HepG2 (cell line): Measurements from ENCODE around the gene HPS1. TPM values are rescaled to one million over a fixed set of nuclear protein-coding genes. Genes with fewer than 3 reads are reported as not detected.

Experiments
- CENPX ChIP-seq: sonication (generic); formaldehyde crosslinking; IDR thresholded peaks from 2 replicates; pipeline ENCODE4 v1.9.0; 2021; ENCODE audit warnings: mild to moderate bottlenecking, missing genetic modification reagents, moderate library complexity
- ETV6 ChIP-seq: sonication (generic); formaldehyde crosslinking; conservative IDR thresholded peaks from 2 replicates; pipeline ENCODE4 v1.4.0; 2020; ENCODE audit warnings: missing genetic modification reagents
- HNRNPLL ChIP-seq: fragments of 200-400 bp; formaldehyde crosslinking; IDR thresholded peaks from 2 replicates; pipeline ENCODE4 v1.6.1; 2017; ENCODE audit warnings: mild to moderate bottlenecking, low read depth, low read length; ENCODE audit not compliant: poor library complexity, severe bottlenecking
- IRX3 ChIP-seq: sonication (generic); formaldehyde crosslinking; IDR thresholded peaks from 2 replicates; pipeline ENCODE4 v1.8.1; 2023; ENCODE audit warnings: mild to moderate bottlenecking, low read depth, missing genetic modification reagents, borderline replicate concordance
- JUND ChIP-seq: sonication (generic); formaldehyde crosslinking; IDR thresholded peaks from 2 replicates; pipeline ENCODE4 v1.8.0; 2022; ENCODE audit warnings: mild to moderate bottlenecking, missing genetic modification reagents
- MATR3 ChIP-seq: sonication (generic); formaldehyde crosslinking; IDR thresholded peaks from 2 replicates; pipeline ENCODE4 v1.4.0; 2020; ENCODE audit warnings: missing genetic modification reagents
- SALL1 ChIP-seq: sonication (generic); formaldehyde crosslinking; IDR thresholded peaks from 2 replicates; pipeline ENCODE4 v1.8.0; 2022; ENCODE audit warnings: mild to moderate bottlenecking, missing genetic modification reagents
- SMARCC2 ChIP-seq: fragments of 450-650 bp; IDR thresholded peaks from 2 replicates; pipeline ENCODE4 v1.6.1; 2017; ENCODE audit warnings: antibody characterized with exemption, mild to moderate bottlenecking
- TAF1 ChIP-seq: sonication (generic); formaldehyde crosslinking; IDR thresholded peaks from 2 replicates; pipeline ENCODE4 v1.4.0; 2020; ENCODE audit warnings: missing genetic modification reagents
- TMF1 ChIP-seq: sonication (generic); formaldehyde crosslinking; IDR thresholded peaks from 2 replicates; pipeline ENCODE4 v1.8.1; 2022; ENCODE audit warnings: low read depth, missing genetic modification reagents
- ZFP36L2 ChIP-seq: sonication (generic); formaldehyde crosslinking; IDR thresholded peaks from 2 replicates; pipeline ENCODE4 v1.4.0; 2020; ENCODE audit warnings: missing genetic modification reagents
- ZFP41 ChIP-seq: sonication (generic); formaldehyde crosslinking; IDR thresholded peaks from 2 replicates; pipeline ENCODE4 v1.4.0; 2020; ENCODE audit warnings: mild to moderate bottlenecking, missing genetic modification reagents, borderline replicate concordance
- ZNF234 ChIP-seq: sonication (generic); formaldehyde crosslinking; conservative IDR thresholded peaks from 2 replicates; pipeline ENCODE4 v1.5.1; 2020; ENCODE audit warnings: mild to moderate bottlenecking, missing genetic modification reagents
- ZNF510 ChIP-seq: sonication (generic); formaldehyde crosslinking; IDR thresholded peaks from 2 replicates; pipeline ENCODE4 v1.4.0; 2020; ENCODE audit warnings: low read depth, mild to moderate bottlenecking, missing genetic modification reagents
- ZNF619 ChIP-seq: sonication (generic); formaldehyde crosslinking; IDR thresholded peaks from 2 replicates; pipeline ENCODE4 v1.4.0; 2020; ENCODE audit warnings: mild to moderate bottlenecking, missing genetic modification reagents
- ZNF678 ChIP-seq: sonication (generic); formaldehyde crosslinking; IDR thresholded peaks from 2 replicates; pipeline ENCODE4 v1.4.0; 2020; ENCODE audit warnings: mild to moderate bottlenecking, missing genetic modification reagents
- ZNF737 ChIP-seq: sonication (generic); formaldehyde crosslinking; IDR thresholded peaks from 2 replicates; pipeline ENCODE4 v1.5.0; 2020; ENCODE audit warnings: missing genetic modification reagents, mild to moderate bottlenecking, borderline replicate concordance
- ZNF749 ChIP-seq: sonication (generic); formaldehyde crosslinking; IDR thresholded peaks from 2 replicates; pipeline ENCODE4 v1.8.0; 2022; ENCODE audit warnings: mild to moderate bottlenecking, missing genetic modification reagents, moderate library complexity, borderline replicate concordance
- ZNF780A ChIP-seq: sonication (generic); formaldehyde crosslinking; IDR thresholded peaks from 2 replicates; pipeline ENCODE4 v1.8.0; 2022; ENCODE audit warnings: mild to moderate bottlenecking, missing genetic modification reagents, moderate library complexity
- ZSCAN29 ChIP-seq: sonication (generic); formaldehyde crosslinking; conservative IDR thresholded peaks from 2 replicates; pipeline ENCODE4 v1.4.0; 2020; ENCODE audit warnings: mild to moderate bottlenecking, missing genetic modification reagents
- ZSCAN9 ChIP-seq: IDR thresholded peaks from 2 replicates; pipeline ENCODE4 v1.6.1; 2016; ENCODE audit warnings: borderline replicate concordance
- polyA plus RNA-seq, 8 experiments: library from polyadenylated mRNA; depleted of rRNA in 3 of 8; stranded (reverse) in 7 of 8; unstranded in 1 of 8; fragments of >200 nt; fragmentation: Illumina TruSeq in 4 of 8; extraction: Trizol in 4 of 8; gene quantifications; 2 replicates each; pipeline versions ENCODE4 v1.2.1 to v1.2.3, GENCODE V29; 2011 to 2016; ENCODE audit warnings: low read depth in 4 of 8, missing spikeins in 1 of 8, mixed read lengths in 1 of 8; ENCODE audit not compliant: insufficient read depth in 1 of 8
- total RNA-seq, 5 experiments: library from RNA; depleted of rRNA; stranded (reverse); fragments of >200 nt; fragmentation: Illumina TruSeq; extraction: Trizol; gene quantifications; 2 replicates each; pipeline ENCODE4 v1.2.3, GENCODE V29; 2016; ENCODE audit warnings: low read depth in 1 of 5
- TF ChIP-seq, protein P1 (sequence below): sonication (generic); formaldehyde crosslinking; IDR thresholded peaks from 2 replicates; pipeline ENCODE4 v1.8.0; 2022; ENCODE audit warnings: mild to moderate bottlenecking, missing genetic modification reagents
- TF ChIP-seq, protein P2 (sequence below): sonication (generic); IDR thresholded peaks from 2 replicates; pipeline ENCODE4 v1.6.1; 2016; ENCODE audit warnings: low read depth, borderline replicate concordance
- TF ChIP-seq, protein P3 (sequence below): IDR thresholded peaks from 2 replicates; pipeline ENCODE4 v1.6.1; 2012; ENCODE audit warnings: low read depth, low read length, improper control_type of control experiment
- TF ChIP-seq, protein P4 (sequence below): sonication (generic); formaldehyde crosslinking; conservative IDR thresholded peaks from 2 replicates; pipeline ENCODE4 v1.8.0; 2022; ENCODE audit warnings: missing genetic modification reagents
- TF ChIP-seq, protein P5 (sequence below): sonication (generic); formaldehyde crosslinking; IDR thresholded peaks from 2 replicates; pipeline ENCODE4 v1.5.1; 2020; ENCODE audit warnings: missing genetic modification reagents, mild to moderate bottlenecking, borderline replicate concordance

HPS1 gene
- total and polyA plus RNA-seq, 2 of the 13 experiments (the other 11 are each of a cell fraction or from before 2014, with no cell fraction given) = 24.6 to 25.8 TPM

DNA sequence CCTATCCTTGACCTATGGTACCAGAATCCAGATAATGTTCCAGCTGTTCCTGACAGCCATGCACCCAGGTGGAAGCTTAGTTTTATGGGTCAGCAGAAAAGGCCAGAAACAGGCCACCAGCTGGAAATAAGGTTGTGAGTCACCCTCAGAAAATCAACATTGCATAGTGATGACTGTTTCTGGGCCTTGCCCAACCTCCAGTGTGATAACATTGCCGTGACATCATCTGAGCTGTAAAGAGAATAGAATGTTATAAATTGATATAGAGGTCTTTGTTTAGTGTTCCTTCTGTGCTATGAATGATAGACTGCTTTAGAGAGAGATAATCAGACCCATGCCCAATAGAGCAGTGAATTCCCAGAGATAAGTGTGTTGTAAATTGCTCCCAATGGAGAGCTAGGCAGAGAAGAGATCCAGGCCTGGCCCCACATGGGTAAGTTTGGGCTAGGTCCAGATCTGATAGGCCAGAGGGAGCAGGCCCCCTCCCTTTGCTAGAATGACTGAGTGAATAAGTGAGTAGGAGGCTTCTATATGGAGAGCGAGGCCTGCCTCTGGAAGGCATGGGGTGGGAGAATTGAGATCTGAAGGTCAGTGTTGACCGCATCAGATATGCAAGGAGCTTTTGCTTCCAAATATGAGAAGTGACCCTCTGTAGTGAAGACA, 14.2 kb upstream of the HPS1 start (continued):
- TF ChIP-seq, protein P1, sequence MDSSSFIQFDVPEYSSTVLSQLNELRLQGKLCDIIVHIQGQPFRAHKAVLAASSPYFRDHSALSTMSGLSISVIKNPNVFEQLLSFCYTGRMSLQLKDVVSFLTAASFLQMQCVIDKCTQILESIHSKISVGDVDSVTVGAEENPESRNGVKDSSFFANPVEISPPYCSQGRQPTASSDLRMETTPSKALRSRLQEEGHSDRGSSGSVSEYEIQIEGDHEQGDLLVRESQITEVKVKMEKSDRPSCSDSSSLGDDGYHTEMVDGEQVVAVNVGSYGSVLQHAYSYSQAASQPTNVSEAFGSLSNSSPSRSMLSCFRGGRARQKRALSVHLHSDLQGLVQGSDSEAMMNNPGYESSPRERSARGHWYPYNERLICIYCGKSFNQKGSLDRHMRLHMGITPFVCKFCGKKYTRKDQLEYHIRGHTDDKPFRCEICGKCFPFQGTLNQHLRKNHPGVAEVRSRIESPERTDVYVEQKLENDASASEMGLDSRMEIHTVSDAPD (CRISPR knock-in tag) = no peak
- TF ChIP-seq TAF1 (CRISPR knock-in tag) (no peak), ZNF749 (CRISPR knock-in tag) (no peak), SMARCC2 (no peak), ZFP41 (CRISPR knock-in tag) (no peak), ZNF510 (CRISPR knock-in tag) (no peak), HNRNPLL (no peak), JUND (CRISPR knock-in tag) (peak; percentile 95), MATR3 (CRISPR knock-in tag) (no peak), ZSCAN29 (CRISPR knock-in tag) (no peak), ZNF234 (CRISPR knock-in tag) (no peak), ZFP36L2 (no peak), IRX3 (CRISPR knock-in tag) (no peak), ZSCAN9 (no peak), ETV6 (CRISPR knock-in tag) (no peak), SALL1 (CRISPR knock-in tag) (peak; percentile 52), TMF1 (CRISPR knock-in tag) (no peak), ZNF678 (no peak), ZNF619 (no peak), ZNF737 (no peak), CENPX (CRISPR knock-in tag) (no peak), ZNF780A (CRISPR knock-in tag) (no peak)
- TF ChIP-seq, protein P2, sequence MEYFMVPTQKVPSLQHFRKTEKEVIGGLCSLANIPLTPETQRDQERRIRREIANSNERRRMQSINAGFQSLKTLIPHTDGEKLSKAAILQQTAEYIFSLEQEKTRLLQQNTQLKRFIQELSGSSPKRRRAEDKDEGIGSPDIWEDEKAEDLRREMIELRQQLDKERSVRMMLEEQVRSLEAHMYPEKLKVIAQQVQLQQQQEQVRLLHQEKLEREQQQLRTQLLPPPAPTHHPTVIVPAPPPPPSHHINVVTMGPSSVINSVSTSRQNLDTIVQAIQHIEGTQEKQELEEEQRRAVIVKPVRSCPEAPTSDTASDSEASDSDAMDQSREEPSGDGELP = peak; percentile 99
- TF ChIP-seq, protein P3, sequence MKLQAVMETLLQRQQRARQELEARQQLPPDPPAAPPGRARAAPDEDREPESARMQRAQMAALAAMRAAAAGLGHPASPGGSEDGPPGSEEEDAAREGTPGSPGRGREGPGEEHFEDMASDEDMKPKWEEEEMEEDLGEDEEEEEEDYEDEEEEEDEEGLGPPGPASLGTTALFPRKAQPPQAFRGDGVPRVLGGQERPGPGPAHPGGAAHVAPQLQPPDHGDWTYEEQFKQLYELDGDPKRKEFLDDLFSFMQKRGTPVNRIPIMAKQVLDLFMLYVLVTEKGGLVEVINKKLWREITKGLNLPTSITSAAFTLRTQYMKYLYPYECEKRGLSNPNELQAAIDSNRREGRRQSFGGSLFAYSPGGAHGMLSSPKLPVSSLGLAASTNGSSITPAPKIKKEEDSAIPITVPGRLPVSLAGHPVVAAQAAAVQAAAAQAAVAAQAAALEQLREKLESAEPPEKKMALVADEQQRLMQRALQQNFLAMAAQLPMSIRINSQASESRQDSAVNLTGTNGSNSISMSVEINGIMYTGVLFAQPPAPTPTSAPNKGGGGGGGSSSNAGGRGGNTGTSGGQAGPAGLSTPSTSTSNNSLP = peak; percentile 63
- TF ChIP-seq, protein P4, sequence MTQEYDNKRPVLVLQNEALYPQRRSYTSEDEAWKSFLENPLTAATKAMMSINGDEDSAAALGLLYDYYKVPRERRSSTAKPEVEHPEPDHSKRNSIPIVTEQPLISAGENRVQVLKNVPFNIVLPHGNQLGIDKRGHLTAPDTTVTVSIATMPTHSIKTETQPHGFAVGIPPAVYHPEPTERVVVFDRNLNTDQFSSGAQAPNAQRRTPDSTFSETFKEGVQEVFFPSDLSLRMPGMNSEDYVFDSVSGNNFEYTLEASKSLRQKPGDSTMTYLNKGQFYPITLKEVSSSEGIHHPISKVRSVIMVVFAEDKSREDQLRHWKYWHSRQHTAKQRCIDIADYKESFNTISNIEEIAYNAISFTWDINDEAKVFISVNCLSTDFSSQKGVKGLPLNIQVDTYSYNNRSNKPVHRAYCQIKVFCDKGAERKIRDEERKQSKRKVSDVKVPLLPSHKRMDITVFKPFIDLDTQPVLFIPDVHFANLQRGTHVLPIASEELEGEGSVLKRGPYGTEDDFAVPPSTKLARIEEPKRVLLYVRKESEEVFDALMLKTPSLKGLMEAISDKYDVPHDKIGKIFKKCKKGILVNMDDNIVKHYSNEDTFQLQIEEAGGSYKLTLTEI (CRISPR knock-in tag) = no peak
- TF ChIP-seq, protein P5, sequence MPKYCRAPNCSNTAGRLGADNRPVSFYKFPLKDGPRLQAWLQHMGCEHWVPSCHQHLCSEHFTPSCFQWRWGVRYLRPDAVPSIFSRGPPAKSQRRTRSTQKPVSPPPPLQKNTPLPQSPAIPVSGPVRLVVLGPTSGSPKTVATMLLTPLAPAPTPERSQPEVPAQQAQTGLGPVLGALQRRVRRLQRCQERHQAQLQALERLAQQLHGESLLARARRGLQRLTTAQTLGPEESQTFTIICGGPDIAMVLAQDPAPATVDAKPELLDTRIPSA (CRISPR knock-in tag) = no peak
